K562 (cell line): ENCODE measurements around the gene RNF213. TPM values are rescaled to one million over a fixed set of nuclear protein-coding genes. Genes with fewer than 3 reads are reported as not detected.

Experiments used
- ATAC-seq: fragments of 200-7000 bp; cut with Tn5 transposase; 3 replicates; pipeline ENCODE4 v1.9.1; 2020; ENCODE audit warnings: moderate library complexity
- BruUV-seq: library from RNA; stranded (reverse); fragments of 400-500 nt; replicated peaks from 2 replicates; lab custom pipeline; 2021; lab: Mats Ljungman, UMichigan
- CTCF ChIA-PET: fragments of 300-600 bp; formaldehyde crosslinking; extraction: SDS; loops from one replicate; lab custom pipeline; 2021; ENCODE audit warnings: low intra/inter-chr PET ratio; lab: Yijun Ruan, JAX
- POLR2A ChIA-PET: fragments of 300-600, 350-650 bp; sonication (Branson Sonifier 250); formaldehyde crosslinking; extraction: SDS; loops from one replicate; lab custom pipeline; 2021; ENCODE audit warnings: antibody characterized with exemption, inconsistent platforms; lab: Yijun Ruan, JAX
- DNase-seq, 4 experiments: peaks; one replicate each; pipeline versions ENCODE4 v3.0.0 to v3.0.0-alpha.2; 2011 to 2018; ENCODE audit warnings: low spot score in 3 of 4, mixed read lengths in 3 of 4; ENCODE audit errors: extremely low read depth in 1 of 4
- FAIRE-seq: peaks from 2 replicates; lab custom pipeline; 2011; peaks lifted over from hg19 to GRCh38; lab: Jason Lieb, UNC
- H2AFZ ChIP-seq: 2 replicates; pipeline ENCODE4 v1.6.0; 2011; ENCODE audit warnings: low read depth, low read length, control low read depth, inconsistent platforms
- H3K27ac ChIP-seq: fragments of 200-600 bp; 3 replicates; pipeline ENCODE4 v1.8.0; 2011; ENCODE audit warnings: low read depth, mild to moderate bottlenecking, control low read depth, inconsistent platforms, low read length, moderate library complexity, mixed read lengths; ENCODE audit errors: extremely low read depth
- H3K27me3 ChIP-seq, 2 experiments: fragments of 300-600 bp in 1 of 2; 2 replicates in 1 of 2; 3 replicates in 1 of 2; pipeline versions ENCODE4 v1.6.0 to v1.8.0; 2011; ENCODE audit warnings: inconsistent platforms in 2 of 2, low read length in 2 of 2, mild to moderate bottlenecking in 1 of 2, mixed read lengths in 1 of 2, moderate library complexity in 1 of 2; ENCODE audit not compliant: control insufficient read depth in 2 of 2, insufficient read depth in 2 of 2
- H3K36me3 ChIP-seq: fragments of 300-600 bp; 3 replicates; pipeline ENCODE4 v1.8.0; 2011; ENCODE audit warnings: mild to moderate bottlenecking, low read length, inconsistent platforms; ENCODE audit not compliant: control insufficient read depth, insufficient read depth
- H3K4me1 ChIP-seq, 2 experiments: fragments of 200-600 bp in 1 of 2; replicated peaks in 1 of 2; 2 replicates in 1 of 2; 3 replicates in 1 of 2; pipeline versions ENCODE4 v1.5.1 to v1.8.0; 2011; ENCODE audit warnings: inconsistent platforms in 2 of 2, low read length in 2 of 2, mild to moderate bottlenecking in 1 of 2, mixed read lengths in 1 of 2, moderate library complexity in 1 of 2; ENCODE audit not compliant: control insufficient read depth in 2 of 2, insufficient read depth in 2 of 2
- H3K4me2 ChIP-seq: 2 replicates; pipeline ENCODE4 v1.6.1; 2011; ENCODE audit warnings: low read length, control low read depth, inconsistent platforms, mixed read lengths; ENCODE audit not compliant: insufficient read depth
- H3K4me3 ChIP-seq: fragments of 200-600 bp; sonication (generic), shearing (Covaris generic); 2 replicates; pipeline ENCODE4 v1.5.1; 2016; ENCODE audit warnings: control low read depth, inconsistent platforms
- H3K79me2 ChIP-seq: fragments of 200-600 bp; 3 replicates; pipeline ENCODE4 v1.8.0; 2011; ENCODE audit warnings: low read length, inconsistent platforms; ENCODE audit not compliant: control insufficient read depth, insufficient read depth
- H3K9ac ChIP-seq, 2 experiments: 2 replicates each; pipeline versions ENCODE4 v1.6.0 to v1.6.1; 2011; ENCODE audit warnings: low read depth in 2 of 2, low read length in 2 of 2, control low read depth in 1 of 2, inconsistent platforms in 1 of 2, mild to moderate bottlenecking in 1 of 2, mixed read lengths in 1 of 2; ENCODE audit not compliant: insufficient read depth in 1 of 2
- H3K9me1 ChIP-seq: one replicate; pipeline ENCODE4 v1.6.0; 2011; ENCODE audit warnings: inconsistent platforms, mild to moderate bottlenecking, low read length, moderate library complexity; ENCODE audit not compliant: control insufficient read depth, insufficient read depth
- H3K9me3 ChIP-seq: replicated peaks from 2 replicates; pipeline ENCODE4 v1.5.1; 2011; ENCODE audit warnings: low read depth, low read length, inconsistent platforms; ENCODE audit not compliant: control insufficient read depth, insufficient read depth
- H4K20me1 ChIP-seq: replicated peaks from 2 replicates; pipeline ENCODE4 v1.6.1; 2011; ENCODE audit warnings: low read length, inconsistent platforms, mixed read lengths; ENCODE audit not compliant: control insufficient read depth, insufficient read depth
- EHMT2 ChIP-seq: fragments of 450-650 bp; IDR thresholded peaks from 2 replicates; pipeline ENCODE4 v1.6.1; 2018; ENCODE audit warnings: antibody characterized with exemption
- ETV5 ChIP-seq: sonication (generic); formaldehyde crosslinking; IDR thresholded peaks from 2 replicates; pipeline ENCODE4 v1.4.0; 2020; ENCODE audit warnings: low read depth, mild to moderate bottlenecking, missing genetic modification reagents
- HBP1 ChIP-seq: fragments of 450-650 bp; formaldehyde crosslinking; IDR thresholded peaks from 2 replicates; pipeline ENCODE4 v1.4.0; 2022; ENCODE audit warnings: missing genetic modification characterization
- HDGF ChIP-seq: fragments of 450-650 bp; IDR thresholded peaks from 2 replicates; pipeline ENCODE4 v1.6.1; 2016
- HLTF ChIP-seq: fragments of 450-650 bp; IDR thresholded peaks from 2 replicates; pipeline ENCODE4 v1.6.1; 2016
- MEF2D ChIP-seq: conservative IDR thresholded peaks from 2 replicates; pipeline ENCODE4 v1.6.1; 2016; ENCODE audit warnings: low read depth, missing genetic modification characterization, missing compliant biosample characterization
- MIER1 ChIP-seq: fragments of 450-650 bp; IDR thresholded peaks from 2 replicates; pipeline ENCODE4 v1.6.1; 2016; ENCODE audit warnings: antibody characterized with exemption, mild to moderate bottlenecking, low read depth
- TOE1 ChIP-seq, 2 experiments: fragments of 450-650 bp in 1 of 2; sonication (generic) in 1 of 2; formaldehyde crosslinking in 1 of 2; IDR thresholded peaks; 2 replicates each; pipeline versions ENCODE4 v1.7.1 to v1.8.0; 2016 to 2022; ENCODE audit warnings: borderline replicate concordance in 2 of 2, mild to moderate bottlenecking in 2 of 2, antibody characterized with exemption in 1 of 2, inconsistent platforms in 1 of 2, low read depth in 1 of 2, missing genetic modification reagents in 1 of 2, moderate library complexity in 1 of 2
- ZNF407 ChIP-seq: fragments of 450-650 bp; IDR thresholded peaks from 2 replicates; pipeline ENCODE4 v1.6.1; 2016; ENCODE audit warnings: low read depth
- ZNF644 ChIP-seq: fragments of 200-800 bp; sonication (Bioruptor generic); IDR thresholded peaks from 2 replicates; pipeline ENCODE4 v1.6.1; 2016; ENCODE audit warnings: low read depth, missing genetic modification characterization, missing compliant biosample characterization
- WGBS: fragments of 100-300 bp; shearing (Covaris generic); methylation state at CpG from one replicate; pipeline ENCODE4 v1.1.6; 2016; ENCODE audit warnings: low coverage, mixed read lengths; ENCODE audit not compliant: insufficient coverage; ENCODE audit errors: missing lambda C conversion rate; 5-methylcytosine and 5-hydroxymethylcytosine counted together
- in situ Hi-C: fragments of 300-500 bp; cut with MboI; formaldehyde crosslinking; loops from 4 replicates; pipeline ENCODE4 v1.15.0; 2018; ENCODE audit warnings: inconsistent platforms, mixed read lengths
- intact Hi-C: fragments of 100-400 bp; cut with micrococcal nuclease; formaldehyde crosslinking; loops from 2 replicates; pipeline ENCODE4 v1.14.2; 2022
- polyA plus RNA-seq, 8 experiments: library from polyadenylated mRNA; depleted of rRNA in 4 of 8; stranded (reverse) in 5 of 8; unstranded in 3 of 8; fragments of >200 nt; fragmentation: Nextera tagmentation in 2 of 8; fragmentation: Illumina TruSeq in 1 of 8; extraction: Ambion mirVana in 2 of 8; extraction: Trizol in 1 of 8; gene quantifications; 2 replicates each; pipeline versions ENCODE4 v1.2.1 to v1.2.3, GENCODE V29; 2011 to 2014; ENCODE audit warnings: inconsistent platforms in 1 of 8, missing spikeins in 1 of 8
- total RNA-seq, 7 experiments: library from RNA; depleted of rRNA in 6 of 7; stranded (reverse); fragments of >200 nt in 6 of 7; fragmentation: Illumina TruSeq in 2 of 7; extraction: Trizol in 2 of 7; gene quantifications; 2 replicates each; pipeline versions ENCODE4 v1.2.1 to v1.2.3, GENCODE V29; 2011 to 2021; ENCODE audit warnings: low replicate concordance in 1 of 7

Gene RNF213
- total and polyA plus RNA-seq, 9 of the 15 experiments (the other 6 are each of a cell fraction or from before 2014, with no cell fraction given) = 5.3 to 33.6 (median 17.9) TPM

GRCh38 chr17:80223838-80224497 is 36.7 kb upstream of the RNF213 start:
- no TSS peak for BruUV-seq
- intact Hi-C loops = no loop called here
- no peak for DNase-seq
- H3K9me1 ChIP-seq = no peaks in the 10 kb centered on the region
- H3K9ac ChIP-seq = 0 out of 4 replicates have a peak overlapping the region, but pooled peaks of 1 of the 2 experiments have one; percentile 33
- peaks cover 9 to 43% of the 10 kb centered on the region in 2 experiments; a peak in 4 of 5 replicates for H3K4me1 ChIP-seq
- H3K79me2 ChIP-seq = peaks cover 3% of the 10 kb centered on the region; the same call in 1 of the 3 replicates
- ChIA-PET POLR2A (no interaction called here), CTCF (no interaction called here)
- no peak overlapping the region for H3K4me3 ChIP-seq
- ATAC-seq = no peak
- WGBS = 80% methylated on average over 6 of the region's 11 CpGs
- no peaks in the 10 kb centered on the region for H4K20me1 ChIP-seq
- in situ Hi-C loops = no loop called here
- no peaks in the 10 kb centered on the region for H3K36me3 ChIP-seq
- no peaks in the 10 kb centered on the region for H3K9me3 ChIP-seq
- H2AFZ ChIP-seq = no peak overlapping the region
- H3K27me3 ChIP-seq = no peaks in the 10 kb centered on the region
- FAIRE-seq = no peak
- H3K27ac ChIP-seq = no peak overlapping the region
- H3K4me2 ChIP-seq = no peak overlapping the region
- TF ChIP-seq MEF2D (tag) (peak; percentile 62; the same call in 1 of the 2 replicates), ZNF407 (no peak), EHMT2 (no peak), ETV5 (no peak), TOE1 (IDR thresholded peaks at IDR 0.05; ENCODE audit: borderline replicate concordance) (peak; percentile 85), TOE1 (CRISPR knock-in tag; IDR thresholded peaks at IDR 0.05; ENCODE audit: borderline replicate concordance, low read depth) (no peak), HDGF (peak; percentile 54; the same call in 1 of the 2 replicates), ZNF644 (no peak), HLTF (no peak; the same call in 1 of the 2 replicates), MIER1 (no peak), HBP1 (CRISPR knock-in tag) (peak; percentile 91)
